Neuronal stem cell (in vitro differentiated cells): ENCODE results near the gene HDAC4.

ENCODE experiments used
- DNase-seq: peaks from one replicate; pipeline ENCODE4 v3.0.0-alpha.2; 2013; ENCODE audit warnings: low spot score
- H2AFZ ChIP-seq: one replicate; pipeline ENCODE4 v1.6.1; 2013; ENCODE audit warnings: mild to moderate bottlenecking, low read length, inconsistent platforms
- H2AK5ac ChIP-seq: 2 replicates; pipeline ENCODE4 v1.6.1; 2013; ENCODE audit warnings: low read depth, mild to moderate bottlenecking, inconsistent platforms, low read length, moderate library complexity, mixed read lengths
- H2BK120ac ChIP-seq: 2 replicates; pipeline ENCODE4 v1.6.1; 2013; ENCODE audit warnings: low read depth, mild to moderate bottlenecking, inconsistent platforms, low read length, moderate library complexity, mixed read lengths
- H2BK12ac ChIP-seq: one replicate; pipeline ENCODE4 v1.6.1; 2013; ENCODE audit warnings: low read length, inconsistent platforms
- H2BK15ac ChIP-seq: 2 replicates; pipeline ENCODE4 v1.6.1; 2013; ENCODE audit warnings: mild to moderate bottlenecking, low read length, inconsistent platforms, mixed read lengths
- H2BK5ac ChIP-seq: one replicate; pipeline ENCODE4 v1.6.1; 2013; ENCODE audit warnings: inconsistent platforms, mild to moderate bottlenecking, low read length, moderate library complexity
- H3K14ac ChIP-seq: one replicate; pipeline ENCODE4 v1.6.1; 2013; ENCODE audit warnings: low read length, inconsistent platforms
- H3K18ac ChIP-seq: 2 replicates; pipeline ENCODE4 v1.6.1; 2013; ENCODE audit warnings: low read length, inconsistent platforms
- H3K23ac ChIP-seq: 2 replicates; pipeline ENCODE4 v1.6.1; 2013; ENCODE audit warnings: low read depth, mild to moderate bottlenecking, mixed read lengths, low read length, inconsistent platforms; ENCODE audit not compliant: poor library complexity
- H3K27ac ChIP-seq: replicated peaks from 3 replicates; pipeline ENCODE4 v1.5.1; 2013; ENCODE audit warnings: low read length, inconsistent platforms
- H3K27me3 ChIP-seq, 3 experiments: 2 replicates each; pipeline ENCODE4 v1.6.1; 2013; ENCODE audit warnings: low read length in 3 of 3, mild to moderate bottlenecking in 2 of 3, inconsistent platforms in 1 of 3, low read depth in 1 of 3, mixed read lengths in 1 of 3, moderate library complexity in 1 of 3; ENCODE audit not compliant: control insufficient read depth in 3 of 3, insufficient read depth in 3 of 3
- H3K36me3 ChIP-seq, 2 donors: replicated peaks in 1 of 2; 2 replicates each; pipeline ENCODE4 v1.6.1; 2013; ENCODE audit warnings: low read length in 2 of 2; ENCODE audit not compliant: control insufficient read depth in 2 of 2, insufficient read depth in 2 of 2
- H3K4ac ChIP-seq: 2 replicates; pipeline ENCODE4 v1.6.1; 2013; ENCODE audit warnings: inconsistent platforms, mild to moderate bottlenecking, low read length, moderate library complexity
- H3K4me1 ChIP-seq, 2 donors: 1 replicate in 1 of 2; 2 replicates in 1 of 2; pipeline ENCODE4 v1.6.1; 2013; ENCODE audit warnings: low read length in 2 of 2, low read depth in 1 of 2; ENCODE audit not compliant: control insufficient read depth in 2 of 2, insufficient read depth in 1 of 2
- H3K4me2 ChIP-seq: one replicate; pipeline ENCODE4 v1.6.1; 2013; ENCODE audit warnings: mild to moderate bottlenecking, low read length, inconsistent platforms; ENCODE audit not compliant: insufficient read depth, poor library complexity, severe bottlenecking
- H3K4me3 ChIP-seq, 2 donors: 2 replicates each; pipeline ENCODE4 v1.5.1; 2013; ENCODE audit warnings: low read length in 2 of 2, mild to moderate bottlenecking in 2 of 2, inconsistent platforms in 1 of 2, moderate library complexity in 1 of 2
- H3K79me1 ChIP-seq: one replicate; pipeline ENCODE4 v1.6.1; 2013; ENCODE audit warnings: low read depth, mild to moderate bottlenecking, inconsistent platforms, low read length, moderate library complexity
- H3K9ac ChIP-seq: one replicate; pipeline ENCODE4 v1.6.1; 2013; ENCODE audit warnings: mild to moderate bottlenecking, low read depth, low read length, inconsistent platforms; ENCODE audit not compliant: poor library complexity
- H3K9me3 ChIP-seq, 2 donors: replicated peaks in 1 of 2; 2 replicates each; pipeline versions ENCODE3 to v1.6.1; 2013; ENCODE audit warnings: low read length in 2 of 2, mild to moderate bottlenecking in 2 of 2, inconsistent platforms in 1 of 2, low read depth in 1 of 2, mixed read lengths in 1 of 2, moderate library complexity in 1 of 2; ENCODE audit not compliant: control insufficient read depth in 2 of 2, insufficient read depth in 1 of 2
- H4K8ac ChIP-seq: one replicate; pipeline ENCODE4 v1.6.1; 2013; ENCODE audit warnings: low read depth, mild to moderate bottlenecking, inconsistent platforms, low read length, moderate library complexity
- H4K91ac ChIP-seq: one replicate; pipeline ENCODE4 v1.6.1; 2013; ENCODE audit warnings: low read length, low read depth, mild to moderate bottlenecking, inconsistent platforms; ENCODE audit not compliant: poor library complexity
- whole genome bisulfite sequencing, 2 donors: extraction: QIAGEN DNeasy Blood & Tissue Kit; methylation state at CpG; one replicate each; pipeline ENCODE4 v1.1.7; 2013; ENCODE audit warnings: missing lambda C conversion rate in 2 of 2, mixed read lengths in 1 of 2; ENCODE audit not compliant: insufficient read length in 2 of 2, insufficient replicate concordance in 1 of 2; ENCODE audit errors: extremely low coverage in 2 of 2; 5-methylcytosine and 5-hydroxymethylcytosine counted together

The HDAC4 gene

DNA sequence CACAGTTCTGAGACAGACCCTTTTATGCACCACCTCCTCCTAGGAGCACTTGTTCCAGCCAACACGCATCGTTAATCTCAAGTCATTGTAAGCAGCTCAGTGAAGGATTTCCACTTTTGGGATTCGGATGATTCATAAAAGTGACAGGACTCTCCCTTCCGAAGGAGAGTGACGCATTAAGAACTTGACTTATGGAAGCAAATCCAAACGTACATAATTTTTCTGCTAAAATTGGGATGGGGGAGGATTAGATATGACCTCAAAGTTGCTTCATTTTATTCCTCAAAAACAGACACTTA, 387.2 kb downstream of the HDAC4 start:
- H2BK5ac ChIP-seq = no peak overlapping the region

DNA sequence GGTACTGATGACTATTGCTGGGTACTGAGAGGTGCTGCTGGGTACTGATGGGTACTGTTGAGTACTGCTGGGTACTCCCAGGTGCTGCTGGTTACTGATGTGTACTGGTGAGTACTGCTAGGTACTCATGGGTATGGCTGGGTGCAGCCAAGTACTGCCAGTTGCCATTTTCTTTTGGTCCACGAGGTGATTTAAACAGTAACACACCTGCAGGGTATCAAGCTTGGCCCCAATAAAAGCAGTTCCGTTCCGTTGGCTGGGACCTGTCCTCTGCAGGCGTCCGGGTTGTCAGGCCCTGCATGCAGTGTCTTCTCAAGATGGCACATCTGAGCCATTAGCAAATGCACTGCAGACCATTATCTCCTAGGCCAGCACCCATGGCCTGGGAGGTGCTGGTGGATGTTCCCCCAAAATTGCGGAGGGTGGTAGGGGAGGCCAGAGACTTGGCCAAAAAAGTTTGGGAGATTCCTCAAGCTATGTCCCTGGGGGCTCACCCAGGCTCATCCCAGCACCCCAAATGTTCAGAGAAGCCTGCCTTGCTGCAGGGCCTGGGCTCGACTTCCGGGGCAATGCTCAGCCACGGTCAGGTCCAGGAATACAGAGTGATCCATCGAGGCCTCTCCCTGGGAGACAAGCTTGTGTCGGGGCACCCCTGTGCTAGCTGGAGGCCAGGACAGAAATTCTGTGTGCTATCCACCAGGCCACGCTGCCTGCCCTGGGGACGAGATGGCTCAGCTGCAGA, 387.7 kb downstream of the HDAC4 start:
- no peak overlapping the region for H2BK120ac ChIP-seq
- peaks cover 0 to 2% of the 10 kb centered on the region in 2 donors for H3K9me3 ChIP-seq
- no peak overlapping the region for H2AFZ ChIP-seq
- H3K14ac ChIP-seq = peak overlapping the region; percentile 44
- H3K4me1 ChIP-seq = peaks cover 2 to 15% of the 10 kb centered on the region in 2 donors
- H2AK5ac ChIP-seq = no peak overlapping the region
- H3K23ac ChIP-seq = peak overlapping the region; percentile 35
- no peak overlapping the region for H4K8ac ChIP-seq
- H3K4me3 ChIP-seq = no peak overlapping the region
- H2BK12ac ChIP-seq = no peak overlapping the region
- WGBS, 2 donors = no CpG with 5 or more reads among the region's 13 CpGs
- no peak overlapping the region for H2BK5ac ChIP-seq
- H3K18ac ChIP-seq = no peak overlapping the region
- no peak overlapping the region for H3K4me2 ChIP-seq
- DNase-seq = no peak
- H3K27ac ChIP-seq = no peak overlapping the region
- no peak overlapping the region for H3K4ac ChIP-seq
- H4K91ac ChIP-seq = no peak overlapping the region
- no peaks in the 10 kb centered on the region for H3K36me3 ChIP-seq
- peaks cover 1% of the 10 kb centered on the region for H3K79me1 ChIP-seq
- no peak overlapping the region for H2BK15ac ChIP-seq
- H3K9ac ChIP-seq = no peak overlapping the region
- H3K27me3 ChIP-seq = peaks cover 0 to 34% (median 0%) of the 10 kb centered on the region in 3 experiments

More for the DNA sequence above, 387.2 kb downstream of the HDAC4 start:
- Histone ChIP-seq H3K36me3 (no peaks in the 10 kb centered on the region), H3K27me3 (peaks cover 0 to 34% (median 0%) of the 10 kb centered on the region in 3 experiments), H3K4ac (no peak overlapping the region), H3K79me1 (peaks cover 1% of the 10 kb centered on the region), H2AFZ (no peak overlapping the region), H3K23ac (no peak overlapping the region), H3K4me1 (peaks cover 2 to 12% of the 10 kb centered on the region in 2 donors), H2BK15ac (no peak overlapping the region), H3K4me2 (no peak overlapping the region), H3K27ac (no peak overlapping the region), H2AK5ac (no peak overlapping the region), H3K9ac (no peak overlapping the region), H3K9me3 (peaks cover 0 to 2% of the 10 kb centered on the region in 2 donors), H4K91ac (no peak overlapping the region), H2BK120ac (no peak overlapping the region), H3K18ac (no peak overlapping the region), H2BK12ac (no peak overlapping the region), H3K14ac (no peak overlapping the region), H3K4me3 (no peak overlapping the region), H4K8ac (no peak overlapping the region)
- DNase-seq = no peak
- WGBS, 2 donors = no CpG with 5 or more reads among the region's 6 CpGs

DNA sequence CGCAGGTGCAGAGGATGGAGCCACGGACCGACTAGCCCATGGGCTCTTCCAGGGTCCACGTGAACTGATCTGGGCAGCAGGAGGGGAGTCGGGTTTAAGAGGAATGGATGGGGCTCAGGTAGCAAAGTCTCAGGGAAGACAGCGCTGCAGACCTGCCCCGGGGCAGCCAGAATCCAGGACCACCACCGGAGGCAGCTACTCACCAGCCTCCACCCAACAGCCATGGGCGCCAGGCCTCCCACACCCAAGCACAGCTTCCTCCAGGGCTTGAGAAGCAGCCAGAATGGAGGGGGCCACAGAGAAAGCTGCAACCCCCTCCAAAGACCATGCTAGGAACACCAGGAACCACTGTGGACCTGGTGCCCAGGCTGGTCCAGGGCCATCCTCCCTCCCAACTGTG, 388.6 kb downstream of the HDAC4 start:
- H2AK5ac ChIP-seq = no peak overlapping the region
- no peaks in the 10 kb centered on the region for H3K36me3 ChIP-seq
- no peak overlapping the region for H4K8ac ChIP-seq
- H2BK12ac ChIP-seq = no peak overlapping the region
- no peaks in the 10 kb centered on the region for H3K9me3 ChIP-seq
- no peak for DNase-seq
- no peak overlapping the region for H4K91ac ChIP-seq
- H3K4me1 ChIP-seq = peaks cover 2 to 15% of the 10 kb centered on the region in 2 donors
- H3K27ac ChIP-seq = no peak overlapping the region
- no peak overlapping the region for H2AFZ ChIP-seq
- H3K14ac ChIP-seq = peak overlapping the region; percentile 94
- H2BK15ac ChIP-seq = peak overlapping the region; percentile 20
- no peak overlapping the region for H3K18ac ChIP-seq
- no peak overlapping the region for H3K4me3 ChIP-seq
- H3K79me1 ChIP-seq = peaks cover 1% of the 10 kb centered on the region
- H2BK5ac ChIP-seq = no peak overlapping the region
- no CpG with 5 or more reads among the region's 9 CpGs for WGBS, 2 donors
- no peak overlapping the region for H3K9ac ChIP-seq
- no peak overlapping the region for H3K4me2 ChIP-seq
- peak overlapping the region; percentile 48 for H3K23ac ChIP-seq
- no peak overlapping the region for H2BK120ac ChIP-seq
- no peak overlapping the region for H3K4ac ChIP-seq
- peaks cover 0 to 35% (median 0%) of the 10 kb centered on the region in 3 experiments for H3K27me3 ChIP-seq

DNA sequence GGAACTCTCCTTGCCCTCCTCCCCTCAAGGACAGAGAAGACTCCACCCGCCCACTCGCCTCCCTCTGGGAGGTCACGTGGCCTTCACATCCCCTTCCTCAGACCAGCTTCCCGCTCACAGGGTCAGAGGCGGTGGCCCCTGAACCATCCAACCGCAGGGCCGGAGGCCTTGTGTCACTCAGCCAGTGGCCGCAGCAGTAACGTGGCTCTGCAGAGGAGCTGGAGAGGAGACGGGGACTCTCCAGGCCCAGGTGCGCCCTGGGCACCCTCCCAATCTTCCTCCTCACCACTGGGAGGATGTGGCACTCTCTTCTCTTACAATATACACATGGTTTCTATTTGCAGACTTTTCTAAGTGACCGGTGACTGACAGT, 391.2 kb downstream of the HDAC4 start:
- Histone ChIP-seq H3K14ac (no peak overlapping the region), H3K18ac (peak overlapping the region; percentile 69), H2BK15ac (no peak overlapping the region), H2BK120ac (no peak overlapping the region), H2BK5ac (no peak overlapping the region), H3K36me3 (no peaks in the 10 kb centered on the region), H4K8ac (no peak overlapping the region), H4K91ac (no peak overlapping the region), H3K9ac (no peak overlapping the region), H3K79me1 (no peaks in the 10 kb centered on the region), H3K4me2 (no peak overlapping the region), H3K27ac (no peak overlapping the region), H3K27me3 (peaks cover 0 to 29% (median 0%) of the 10 kb centered on the region in 3 experiments), H3K9me3 (peaks cover 0 to 3% of the 10 kb centered on the region in 2 donors), H3K4ac (no peak overlapping the region), H2AK5ac (peak overlapping the region; percentile 26), H2BK12ac (no peak overlapping the region), H3K23ac (no peak overlapping the region), H3K4me3 (no peak overlapping the region), H3K4me1 (peaks cover 2 to 15% of the 10 kb centered on the region in 2 donors), H2AFZ (peak overlapping the region; percentile 59)
- no peak for DNase-seq
- no CpG with 5 or more reads among the region's 12 CpGs for WGBS, 2 donors
